Caki2 (cell line): ENCODE results near the gene MME. TPM values are rescaled to one million over a fixed set of nuclear protein-coding genes. Genes with fewer than 3 reads are reported as not detected.
"Not testable (repeated sequence)": the region's sequence is repeated elsewhere in the genome, so short reads cannot be mapped to it uniquely, and the experiment has no call there.

ENCODE experiments used
- DNase-seq: peaks from one replicate; pipeline ENCODE4 v3.0.0-alpha.2; 2015; ENCODE audit warnings: low read depth
- in situ Hi-C: cut with HindIII; loops from 2 replicates; pipeline ENCODE4 v1.10.0; 2016; ENCODE audit warnings: low sequenced_read_pairs, low pct_unique_long_range_greater_than_20kb, mixed read lengths
- total RNA-seq: library from RNA; depleted of rRNA; stranded (reverse); fragments of >200 nt; shearing (Covaris generic); gene quantifications from 2 replicates; pipeline ENCODE4 v1.2.3, GENCODE V29; 2014; ENCODE audit warnings: low replicate concordance; rRNA removed

The MME gene
- total RNA-seq, 1 experiment from 2014 or later = 0.88 TPM

DNA sequence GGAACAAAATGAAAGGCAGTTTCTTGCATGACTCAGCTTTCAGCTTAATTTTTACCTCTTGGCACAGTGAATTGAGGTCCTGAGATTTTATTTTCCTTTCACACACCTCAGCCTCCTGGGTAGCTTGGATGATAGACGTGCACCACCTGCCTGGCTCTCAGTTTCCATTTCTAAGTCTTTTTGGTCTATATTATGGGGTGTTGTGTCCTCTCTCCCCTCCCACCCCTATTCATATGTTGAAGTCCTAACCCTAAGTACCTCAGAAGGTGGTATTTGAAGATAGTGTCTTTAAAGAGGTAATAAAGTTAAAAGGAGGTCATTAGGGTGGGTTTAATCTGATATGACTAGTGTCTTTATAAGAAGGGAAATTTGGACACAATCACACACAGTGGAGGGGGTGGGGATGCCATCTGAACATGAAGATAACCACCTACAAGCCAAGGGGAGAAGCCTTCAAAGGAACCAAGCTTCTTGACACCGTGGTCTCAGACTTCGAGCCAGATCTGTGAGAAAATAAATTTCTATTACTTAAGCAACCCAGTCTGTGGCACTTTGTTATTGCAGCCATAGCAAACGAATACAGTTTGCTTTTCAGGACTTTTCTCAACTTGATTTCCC, 128.2 kb downstream of the MME start:
- in situ Hi-C loops = no loop called here
- DNase-seq = no peak

DNA sequence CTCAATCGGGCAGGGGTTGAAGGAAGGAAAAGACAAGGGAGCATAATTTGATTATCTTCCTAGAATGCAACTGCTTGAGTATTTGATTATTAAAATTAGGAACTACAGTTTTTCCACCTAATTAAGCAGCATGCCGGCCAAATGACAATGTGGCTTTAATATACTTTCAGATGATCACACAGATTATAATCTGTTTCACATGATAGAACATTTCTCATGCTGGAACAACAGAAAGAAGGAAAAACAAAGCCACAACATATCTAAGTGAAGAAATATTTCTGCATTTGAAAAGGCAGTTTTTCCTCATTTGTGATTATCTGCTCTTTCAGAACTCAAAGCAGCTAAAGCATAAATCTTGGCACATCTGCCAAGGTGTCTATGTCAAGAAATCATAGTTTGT, 130.6 kb downstream of the MME start:
- in situ Hi-C loops = no loop called here
- DNase-seq = no peak

DNA sequence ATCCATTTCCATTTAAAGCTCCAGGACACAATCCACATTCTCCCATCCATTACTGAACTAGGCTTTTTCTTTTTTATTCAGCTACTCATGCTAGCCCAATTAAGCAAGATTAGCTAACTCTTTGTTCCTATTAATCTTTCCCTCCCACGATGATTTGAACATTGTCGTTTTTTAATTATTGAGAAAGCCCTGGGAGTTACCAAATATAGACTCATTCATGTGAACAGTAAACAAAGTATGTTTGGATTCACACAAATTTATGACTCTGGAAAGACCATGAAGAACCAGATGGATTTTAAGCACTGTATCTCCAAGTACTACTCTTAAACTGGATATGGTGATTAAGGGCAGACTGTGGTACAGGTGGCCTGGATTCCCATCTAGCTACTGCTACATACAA, 131.1 kb downstream of the MME start:
- in situ Hi-C loops = no loop called here
- no peak for DNase-seq

DNA sequence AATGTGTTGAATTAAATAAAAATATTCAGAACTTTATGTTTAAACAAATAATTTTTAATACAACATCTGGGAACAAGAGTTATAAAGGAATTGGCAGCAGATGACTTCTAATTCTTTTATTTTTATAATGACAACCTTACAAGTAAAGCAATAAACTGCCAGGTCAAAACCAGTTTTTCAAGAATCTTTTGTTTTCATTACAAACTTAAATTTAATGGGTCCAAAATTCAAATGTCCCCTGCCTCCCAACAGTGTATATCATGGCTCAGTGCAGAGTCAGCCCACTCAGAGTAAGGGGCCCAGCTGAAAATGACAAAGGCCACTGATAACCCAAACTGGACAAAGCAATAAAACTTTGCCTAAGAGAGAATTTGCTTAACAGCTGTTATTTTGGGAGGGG, 131.8 kb downstream of the MME start:
- no peak for DNase-seq
- in situ Hi-C loops = no loop called here

GRCh38 chr3:155216007-155216406, 135.9 kb downstream of the MME start:
- not testable (repeated sequence) for DNase-seq

GRCh38 chr3:155217591-155217990, 137.5 kb downstream of the MME start:
- DNase-seq = no peak
- in situ Hi-C loops = no loop called here

More at GRCh38 chr3:155216007-155216406, 135.9 kb downstream of the MME start:
- in situ Hi-C loops = not testable (repeated sequence)

DNA sequence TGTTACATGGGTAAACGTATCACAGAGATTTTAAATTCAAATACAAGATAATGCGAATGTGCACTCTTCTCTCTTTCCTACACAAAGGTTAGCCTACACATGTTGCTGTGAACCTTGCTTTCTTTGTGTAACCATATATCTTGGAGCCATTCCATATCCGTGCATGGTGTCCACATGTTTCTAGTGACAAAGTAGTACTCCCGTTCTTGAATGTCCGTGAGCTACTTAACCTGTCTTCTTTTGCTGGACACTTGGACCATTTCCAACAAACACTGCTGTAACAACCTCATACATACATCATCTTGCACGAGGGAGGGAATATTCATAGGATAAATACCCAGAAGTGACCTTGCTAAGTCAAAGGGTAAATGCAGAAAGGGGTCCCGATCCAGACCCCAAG, 138.3 kb downstream of the MME start:
- in situ Hi-C loops = no loop called here
- DNase-seq = no peak

DNA sequence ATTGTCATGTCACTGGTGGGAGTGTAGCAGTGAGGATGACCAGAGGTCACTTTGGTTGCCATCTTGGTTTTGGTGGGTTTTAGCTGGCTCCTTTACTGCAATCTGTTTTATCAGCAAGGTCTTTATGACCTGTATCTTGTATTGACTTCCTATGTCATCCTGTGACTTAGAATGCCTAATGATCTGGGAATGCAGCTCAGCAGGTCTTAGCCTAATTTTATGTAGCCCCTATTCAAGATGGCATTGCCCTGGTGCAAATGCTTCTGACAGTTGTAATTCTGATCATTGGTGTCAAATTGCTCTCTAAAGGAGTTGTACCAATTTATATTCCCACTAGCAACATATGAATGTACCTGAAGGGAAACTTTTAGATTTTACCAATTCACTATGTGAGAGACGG, 139.0 kb downstream of the MME start:
- no peak for DNase-seq
- in situ Hi-C loops = no loop called here

GRCh38 chr3:155225417-155225816, 145.3 kb downstream of the MME start:
- in situ Hi-C loops = no loop called here
- DNase-seq = no peak

DNA sequence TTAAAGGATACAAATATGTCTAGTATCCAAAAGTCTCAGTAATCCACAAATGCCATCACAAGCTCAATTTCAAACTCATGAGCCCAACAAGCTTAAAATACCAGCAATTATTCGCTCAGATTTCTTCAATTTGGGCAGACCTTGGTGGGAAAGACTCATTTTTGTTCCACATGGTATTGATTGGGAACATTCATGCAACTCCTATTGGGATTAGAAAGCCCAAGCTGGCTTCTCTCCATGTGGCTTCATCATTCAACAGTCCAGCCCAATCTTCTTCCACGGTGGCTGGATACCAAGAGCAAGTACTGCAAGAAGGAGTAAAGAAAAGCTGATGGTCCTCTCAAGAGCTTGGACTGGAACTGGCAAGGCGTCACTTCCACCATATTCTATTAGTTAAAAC, 147.0 kb downstream of the MME start:
- no peak for DNase-seq
- in situ Hi-C loops = no loop called here

- in situ Hi-C loops = no loop called here
Observed at GRCh38 chr3:155228676-155229075, 148.6 kb downstream of the MME start.

GRCh38 chr3:155229086-155229485, 149.0 kb downstream of the MME start:
- in situ Hi-C loops = no loop called here
- DNase-seq = no peak

More at GRCh38 chr3:155228676-155229075, 148.6 kb downstream of the MME start:
- no peak for DNase-seq

- no peak for DNase-seq
- in situ Hi-C loops = no loop called here
Observed at GRCh38 chr3:155230382-155230781, 150.3 kb downstream of the MME start.

DNA sequence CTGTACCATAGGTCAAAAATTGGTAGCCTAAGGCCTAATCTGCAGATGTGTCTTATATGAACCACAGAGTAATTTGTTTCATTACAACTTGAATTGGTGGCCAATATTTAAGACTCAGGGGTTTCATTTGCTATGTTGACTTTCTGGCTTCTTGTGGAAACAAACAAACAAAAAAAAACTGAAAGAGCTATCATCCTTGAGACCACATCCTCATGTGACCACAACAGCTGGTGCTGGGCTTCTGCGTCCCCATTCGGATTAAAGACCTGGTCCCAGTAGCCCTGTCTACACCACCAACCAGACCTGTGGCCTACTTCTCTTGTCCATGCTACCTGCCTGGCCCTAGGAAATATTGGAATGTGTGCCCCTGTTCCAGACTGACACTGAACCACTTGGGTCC, 151.7 kb downstream of the MME start:
- in situ Hi-C loops = no loop called here

GRCh38 chr3:155232605-155233004, 152.5 kb downstream of the MME start:
- DNase-seq = peak; percentile 74

More for the DNA sequence above, 151.7 kb downstream of the MME start:
- no peak for DNase-seq

GRCh38 chr3:155233213-155233612, 153.1 kb downstream of the MME start:
- peak; percentile 57 for DNase-seq

More at GRCh38 chr3:155232605-155233004, 152.5 kb downstream of the MME start:
- in situ Hi-C loops = no loop called here

More at GRCh38 chr3:155233213-155233612, 153.1 kb downstream of the MME start:
- in situ Hi-C loops = no loop called here

Other genes starting within 250 kb of the MME start
- not detected in 2 replicates for gene STRIT1, start 213.4 kb downstream of the MME start, total RNA-seq